SK-N-MC (cell line): ENCODE measurements around the gene CYS1.

Source experiments
- EZH2 ChIP-seq: fragments of 200-600 bp; sonication (generic); IDR thresholded peaks from one replicate; pipeline ENCODE4 v1.6.1; 2017; ENCODE audit warnings: antibody characterized with exemption
- FOXP2 ChIP-seq: optimal IDR thresholded peaks from 2 replicates; pipeline ENCODE3; 2011; ENCODE audit warnings: mild to moderate bottlenecking, moderate library complexity; ENCODE audit not compliant: insufficient read depth; ENCODE audit errors: extremely low read length, control extremely low read depth
- POLR2AphosphoS5 ChIP-seq: IDR thresholded peaks from 2 replicates; pipeline ENCODE4 v1.6.1; 2012; ENCODE audit warnings: mild to moderate bottlenecking, low read depth, low read length, borderline replicate concordance

DNA sequence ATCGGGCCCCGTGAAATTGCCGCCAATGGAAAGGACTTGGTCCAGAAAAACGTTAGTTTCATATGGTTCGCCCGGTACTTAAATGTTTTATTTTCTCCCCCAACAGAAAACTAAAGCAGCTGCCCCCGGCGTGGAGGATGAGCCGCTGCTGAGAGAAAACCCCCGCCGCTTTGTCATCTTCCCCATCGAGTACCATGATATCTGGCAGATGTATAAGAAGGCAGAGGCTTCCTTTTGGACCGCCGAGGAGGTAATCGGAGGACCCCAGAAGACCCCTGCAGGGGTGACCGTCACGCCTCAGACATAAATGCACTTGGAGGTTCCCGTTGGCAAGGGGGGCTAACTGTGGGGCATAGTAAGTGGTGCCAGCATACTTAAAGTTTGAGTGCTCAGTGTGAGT, 43.1 kb upstream of the CYS1 start:
- TF ChIP-seq EZH2, result no peak
- no peak for TF ChIP-seq POLR2AphosphoS5
- TF ChIP-seq FOXP2, result no peak
